SH-SY5Y (cell line): Measurements from ENCODE around the gene AP1AR.

Experiments used
- GATA2 ChIP-seq: IDR thresholded peaks from 2 replicates; pipeline ENCODE4 v1.6.1; 2011; ENCODE audit warnings: mild to moderate bottlenecking, low read depth, low read length
- GATA3 ChIP-seq: IDR thresholded peaks from 2 replicates; pipeline ENCODE4 v1.6.1; 2011; ENCODE audit warnings: low read depth, mild to moderate bottlenecking, low read length, moderate library complexity

DNA sequence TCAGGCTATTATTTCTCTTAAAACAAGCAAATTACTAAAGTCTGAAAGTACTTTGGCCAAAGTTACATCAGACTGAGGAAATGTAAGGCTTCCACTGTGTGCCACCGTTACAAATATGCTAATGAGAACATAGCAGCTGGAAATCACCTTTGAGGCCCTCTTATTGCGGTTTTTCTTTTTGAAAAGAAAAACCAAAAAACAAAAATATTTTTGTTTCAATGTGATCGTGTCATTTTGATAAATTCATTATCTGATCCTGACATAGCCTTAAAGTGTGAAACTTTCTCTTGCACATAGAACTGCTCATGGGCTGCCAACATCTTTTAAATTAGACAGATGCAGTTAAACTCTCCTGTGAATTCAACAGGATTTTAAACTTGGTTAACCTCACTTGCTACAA, 56.9 kb downstream of the AP1AR start:
- TF ChIP-seq GATA2 (no peak), GATA3 (no peak)
